Measurements from ENCODE around the gene DNMT3A. TPM values are rescaled to one million over a fixed set of nuclear protein-coding genes. Genes with fewer than 3 reads are reported as not detected.

DNMT3A gene
- total and polyA plus RNA-seq, 2 experiments from 2014 or later, result 47.2 to 80.4 TPM

GRCh38 chr2:25268139-25268538 is 73.6 kb downstream of the DNMT3A start (continued):
- no peak for TF ChIP-seq JUNB (IDR thresholded peaks at IDR 0.05; ENCODE audit: unreplicated experiment)
- no peak for TF ChIP-seq POLR2AphosphoS5 (IDR thresholded peaks at IDR 0.05; ENCODE audit: low read depth)
- no peak for TF ChIP-seq ZNF114 (CRISPR knock-in tag; IDR thresholded peaks at IDR 0.05)
- no peak for TF ChIP-seq CTCF (conservative IDR thresholded peaks at IDR 0.05; ENCODE audit: low read depth in 2 of 2)
- no peak for TF ChIP-seq ETS1 (IDR thresholded peaks at IDR 0.05)

- no peak overlapping the region for H3K27ac Mint-ChIP-seq
- no peak overlapping the region for H3K4me2 ChIP-seq
- no peaks in the 10 kb centered on the region for H3K27me3 ChIP-seq (ENCODE audit: insufficient read depth)
- no peaks in the 10 kb centered on the region for H4K20me1 ChIP-seq (replicated peaks; ENCODE audit: insufficient read depth)
- H3K4me3 ChIP-seq, result no peak overlapping the region
- peaks cover 45% of the 10 kb centered on the region for H3K4me1 Mint-ChIP-seq
- H3K27me3 Mint-ChIP-seq (ENCODE audit: insufficient read depth, low read depth, poor library complexity), result peaks cover 19% of the 10 kb centered on the region
- H3K36me3 Mint-ChIP-seq (ENCODE audit: low read depth), result peaks cover 4% of the 10 kb centered on the region; the same call in 1 of the 3 replicates
- H3K4me1 ChIP-seq (ENCODE audit: insufficient read depth), result peaks cover 42% of the 10 kb centered on the region
- H3K9me3 Mint-ChIP-seq, result no peaks in the 10 kb centered on the region
- ATAC-seq, result no peak
- no peaks in the 10 kb centered on the region for H3K79me2 ChIP-seq (replicated peaks; ENCODE audit: insufficient read depth)
- H2AFZ ChIP-seq, result no peak overlapping the region
- H3K27ac ChIP-seq (ENCODE audit: low read depth), result no peak overlapping the region
- H3K9me2 ChIP-seq (ENCODE audit: insufficient read depth), result no peaks in the 10 kb centered on the region
- H3K4me3 Mint-ChIP-seq, result no peak overlapping the region
- DNase-seq (ENCODE audit: low spot score), result no peak
- H3F3A ChIP-seq (replicated peaks; ENCODE audit: low read depth), result 0 out of 2 replicates have a peak, but pooled peaks cover 6% of the 10 kb centered on the region
- H3K36me3 ChIP-seq (ENCODE audit: insufficient read depth), result no peaks in the 10 kb centered on the region; the same call in 1 of the 2 replicates
- TF ChIP-seq ZNF331 (CRISPR knock-in tag; IDR thresholded peaks at IDR 0.05; ENCODE audit: low read depth) (no peak), POLR2AphosphoS5 (IDR thresholded peaks at IDR 0.05; ENCODE audit: low read depth) (no peak), EZH2phosphoT487 (IDR thresholded peaks at IDR 0.05; ENCODE audit: unreplicated experiment) (no peak), ZNF462 (CRISPR knock-in tag; IDR thresholded peaks at IDR 0.05) (no peak), JUNB (IDR thresholded peaks at IDR 0.05; ENCODE audit: unreplicated experiment) (no peak), ETS1 (IDR thresholded peaks at IDR 0.05) (no peak), STAT1 (IDR thresholded peaks at IDR 0.05; ENCODE audit: unreplicated experiment) (no peak), EZH2 (IDR thresholded peaks at IDR 0.05; ENCODE audit: low read depth, unreplicated experiment) (no peak), CREB1 (CRISPR knock-in tag; IDR thresholded peaks at IDR 0.05; ENCODE audit: low read depth) (no peak), CTCF (conservative IDR thresholded peaks at IDR 0.05; ENCODE audit: low read depth in 2 of 2) (no peak)
Observed at GRCh38 chr2:25266399-25266798, 75.3 kb downstream of the DNMT3A start.

Measured in GM23338 (cell line).